Measurements from ENCODE around the gene CSF3R. TPM values are rescaled to one million over a fixed set of nuclear protein-coding genes. Genes with fewer than 3 reads are reported as not detected.

Gene CSF3R
- total and polyA plus RNA-seq, 12 donors, result 2.1 to 24.5 (median 11.1) TPM

DNA sequence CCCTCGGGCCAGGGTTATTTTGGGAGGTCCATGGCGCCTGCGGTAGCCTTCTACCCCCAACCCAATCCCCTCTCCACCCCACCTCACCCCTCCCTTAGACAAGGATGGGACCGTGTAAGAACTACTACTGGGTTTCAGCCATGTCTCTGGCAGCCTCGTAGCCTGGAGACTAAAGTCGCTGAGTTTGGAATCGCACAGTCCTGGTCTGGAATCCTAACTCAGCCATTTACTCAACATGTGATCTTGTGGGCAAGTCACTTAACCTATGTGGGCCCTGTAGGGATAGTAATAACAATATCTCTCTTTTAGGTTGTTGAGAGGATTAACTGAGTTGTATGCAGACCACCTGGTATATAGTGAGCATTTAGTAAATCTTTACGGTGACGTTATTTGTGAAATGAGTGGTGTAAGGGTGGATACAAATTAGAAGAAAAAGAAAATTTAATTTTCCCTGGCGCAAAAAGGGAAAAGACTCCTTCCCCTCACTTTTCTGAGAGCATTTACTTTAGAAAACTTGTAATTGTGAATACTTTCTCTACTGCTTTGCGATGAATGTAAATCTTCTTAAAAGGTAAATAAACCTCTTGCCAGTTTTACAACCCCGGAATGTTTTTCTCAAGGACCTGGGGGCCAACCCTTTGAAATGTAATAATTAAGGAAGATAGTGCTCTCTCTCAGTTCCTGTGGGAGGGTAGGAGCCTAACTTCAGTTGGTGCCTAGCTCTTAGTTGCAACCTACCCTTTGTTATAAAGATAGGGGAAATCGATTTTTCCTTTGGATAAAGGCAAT is 17.9 kb downstream of the CSF3R start:
- TF ChIP-seq, protein P1, sequence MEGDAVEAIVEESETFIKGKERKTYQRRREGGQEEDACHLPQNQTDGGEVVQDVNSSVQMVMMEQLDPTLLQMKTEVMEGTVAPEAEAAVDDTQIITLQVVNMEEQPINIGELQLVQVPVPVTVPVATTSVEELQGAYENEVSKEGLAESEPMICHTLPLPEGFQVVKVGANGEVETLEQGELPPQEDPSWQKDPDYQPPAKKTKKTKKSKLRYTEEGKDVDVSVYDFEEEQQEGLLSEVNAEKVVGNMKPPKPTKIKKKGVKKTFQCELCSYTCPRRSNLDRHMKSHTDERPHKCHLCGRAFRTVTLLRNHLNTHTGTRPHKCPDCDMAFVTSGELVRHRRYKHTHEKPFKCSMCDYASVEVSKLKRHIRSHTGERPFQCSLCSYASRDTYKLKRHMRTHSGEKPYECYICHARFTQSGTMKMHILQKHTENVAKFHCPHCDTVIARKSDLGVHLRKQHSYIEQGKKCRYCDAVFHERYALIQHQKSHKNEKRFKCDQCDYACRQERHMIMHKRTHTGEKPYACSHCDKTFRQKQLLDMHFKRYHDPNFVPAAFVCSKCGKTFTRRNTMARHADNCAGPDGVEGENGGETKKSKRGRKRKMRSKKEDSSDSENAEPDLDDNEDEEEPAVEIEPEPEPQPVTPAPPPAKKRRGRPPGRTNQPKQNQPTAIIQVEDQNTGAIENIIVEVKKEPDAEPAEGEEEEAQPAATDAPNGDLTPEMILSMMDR (IDR thresholded peaks at IDR 0.05), result no peak
- TF ChIP-seq POLR2A (IDR thresholded peaks at IDR 0.05), result no peak
- WGBS, 4 donors, result 35 to 42% (median 39%) methylated on average over 12 to 13 of the region's 13 CpGs
- Histone ChIP-seq H3K27ac (peak overlapping the region; percentile 28 to 96 (median 84)), H3K4me3 (peak overlapping the region in 3 of 4 donors; percentile 63 to 94 (median 76)), H3K9me3 (replicated peaks in 1 of 3) (no peaks in the 10 kb centered on the region), H3K27me3 (no peaks in the 10 kb centered on the region), H3K4me1 (replicated peaks in 1 of 2) (peaks cover 9 to 10% of the 10 kb centered on the region in 2 donors), H3K36me3 (replicated peaks in 1 of 2) (peaks cover 0 to 22% of the 10 kb centered on the region in 2 donors)
- no peak for DNase-seq
- intact Hi-C loops (cut with DNase I), result no loop called here

DNA sequence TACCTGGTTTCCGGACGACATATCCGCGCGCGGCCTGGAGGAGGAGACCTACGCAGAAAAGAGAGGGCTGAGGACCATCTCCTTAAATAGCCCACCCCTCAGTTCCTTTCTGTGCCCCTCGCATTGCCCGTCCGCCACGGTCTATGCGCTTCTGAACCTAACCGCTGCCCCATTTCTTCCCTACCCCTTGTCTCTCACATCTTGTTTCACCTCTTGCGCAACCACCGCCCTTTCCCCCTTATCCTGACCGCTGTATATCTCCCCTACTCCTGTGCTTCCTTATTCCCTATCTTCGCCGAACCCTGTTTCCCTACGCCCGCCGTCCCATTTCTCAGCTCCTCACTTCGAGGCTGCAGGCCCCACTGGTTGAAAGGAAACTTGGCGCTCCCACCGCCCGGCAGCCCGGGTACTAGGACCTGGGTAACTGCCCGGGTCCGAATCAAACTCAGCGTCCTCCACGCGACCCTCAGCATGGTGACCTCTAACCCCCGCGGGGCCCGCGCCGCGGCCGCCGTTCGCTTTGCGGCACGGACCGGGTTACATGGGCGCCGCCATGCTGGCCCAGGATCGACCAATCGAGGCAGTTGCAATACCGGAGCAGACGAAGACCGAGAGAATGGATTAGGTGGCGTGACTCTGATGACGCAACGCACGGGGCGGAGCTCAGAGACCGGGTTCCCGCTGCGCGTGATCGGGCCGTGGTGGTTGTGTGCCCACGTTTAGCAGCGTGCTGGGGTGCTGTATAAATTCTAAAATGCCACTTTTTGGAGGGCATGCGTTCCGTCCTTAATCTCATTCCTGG is 18.7 kb downstream of the CSF3R start, which contains the start of gene MRPS15:
MRPS15 (minus strand) TSS at position 582 of the 802 bp plus-strand sequence; CDS start at position 473, 109 bp downstream.
- 0% methylated on average over 44 to 65 of the region's 65 CpGs for WGBS, 4 donors
- intact Hi-C loops (cut with DNase I), result no loop called here

GRCh38 chr1:36463463-36463802 is 19.3 kb downstream of the CSF3R start:
- Histone ChIP-seq H3K36me3 (replicated peaks in 1 of 2) (peaks cover 0 to 28% of the 10 kb centered on the region in 2 donors), H3K27ac (peak overlapping the region in 3 of 5 donors; percentile 65 to 96 (median 91)), H3K4me3 (peak overlapping the region; percentile 63 to 94 (median 80)), H3K4me1 (replicated peaks in 1 of 2) (peaks cover 9 to 10% of the 10 kb centered on the region in 2 donors), H3K27me3 (no peaks in the 10 kb centered on the region), H3K9me3 (replicated peaks in 1 of 3) (no peaks in the 10 kb centered on the region)
- DNase-seq, result no peak
- no peak for TF ChIP-seq POLR2A (IDR thresholded peaks at IDR 0.05)
- TF ChIP-seq, protein P1 (IDR thresholded peaks at IDR 0.05), result no peak
- 19 to 34% (median 24%) methylated on average over 6 of the region's 6 CpGs for WGBS, 4 donors
- intact Hi-C loops (cut with DNase I), result no loop called here

More for the DNA sequence above, 18.7 kb downstream of the CSF3R start, which contains the start of gene MRPS15:
- H3K27ac ChIP-seq, result peak within 1 kb of the TSS; percentile 28 to 96 (median 84)
- peak in 1 of 2 donors; percentile 63 for TF ChIP-seq POLR2A (IDR thresholded peaks at IDR 0.05)
- TF ChIP-seq, protein P1 (IDR thresholded peaks at IDR 0.05), result no peak
- peaks cover 9 to 10% of the 10 kb centered on the region in 2 donors for H3K4me1 ChIP-seq (replicated peaks in 1 of 2)
- no peaks in the 10 kb centered on the region for H3K27me3 ChIP-seq
- no peaks in the 10 kb centered on the region for H3K9me3 ChIP-seq (replicated peaks in 1 of 3)
- DNase-seq, result peak; percentile 96 to 99 (median 98)
- peak within 1 kb of the TSS; percentile 63 to 94 (median 80) for H3K4me3 ChIP-seq
- H3K36me3 ChIP-seq (replicated peaks in 1 of 2), result peaks cover 0 to 28% of the 10 kb centered on the region in 2 donors

DNA sequence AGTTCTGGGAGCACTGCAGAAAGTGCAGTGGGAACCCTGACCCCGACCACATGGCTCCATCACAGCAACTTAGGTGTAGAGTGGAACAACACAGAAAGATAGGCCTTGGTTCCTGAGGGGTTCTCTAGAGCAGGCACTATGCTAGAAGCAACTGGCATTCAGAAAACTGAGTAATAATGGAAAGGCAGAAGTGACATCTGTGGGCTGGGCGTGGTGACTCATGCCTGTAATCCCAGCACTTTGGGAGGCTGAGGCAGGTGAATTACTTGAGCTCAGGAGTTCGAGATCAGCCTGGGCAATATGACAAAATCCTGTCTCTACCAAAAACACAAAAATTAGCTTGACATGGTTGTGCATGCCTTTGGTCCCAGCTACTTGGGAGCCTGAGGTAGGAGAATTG is 23.8 kb downstream of the CSF3R start:
- H3K4me1 ChIP-seq (replicated peaks in 1 of 2), result peaks cover 9 to 10% of the 10 kb centered on the region in 2 donors
- H3K27me3 ChIP-seq, result no peaks in the 10 kb centered on the region
- H3K9me3 ChIP-seq (replicated peaks in 1 of 3), result no peaks in the 10 kb centered on the region
- H3K36me3 ChIP-seq (replicated peaks in 1 of 2), result peaks cover 0 to 64% of the 10 kb centered on the region in 2 donors
- no peak overlapping the region for H3K27ac ChIP-seq
- DNase-seq, result no peak
- TF ChIP-seq POLR2A (IDR thresholded peaks at IDR 0.05), result no peak
- TF ChIP-seq, protein P1 (IDR thresholded peaks at IDR 0.05), result no peak
- WGBS, 4 donors, result 70 to 90% (median 76%) methylated on average over 3 of the region's 3 CpGs
- no peak overlapping the region for H3K4me3 ChIP-seq
- intact Hi-C loops (cut with DNase I), result no loop called here

All from adrenal gland (tissue), 12 donors.